HepG2 (cell line): Measurements from ENCODE around the gene NDOR1. TPM values are rescaled to one million over a fixed set of nuclear protein-coding genes. Genes with fewer than 3 reads are reported as not detected.

Source experiments
- BHLHE40 ChIP-seq: IDR thresholded peaks from 2 replicates; pipeline ENCODE4 v1.6.1; 2011; ENCODE audit warnings: low read length, improper control_type of control experiment
- CSRNP2 ChIP-seq: sonication (generic); formaldehyde crosslinking; conservative IDR thresholded peaks from 2 replicates; pipeline ENCODE4 v1.8.0; 2022; ENCODE audit warnings: low read depth, missing genetic modification reagents
- DMAP1 ChIP-seq: IDR thresholded peaks from 2 replicates; pipeline ENCODE4 v1.6.1; 2016
- IRF9 ChIP-seq: sonication (generic); formaldehyde crosslinking; IDR thresholded peaks from 2 replicates; pipeline ENCODE4 v1.8.0; 2022; ENCODE audit warnings: missing genetic modification reagents, mild to moderate bottlenecking, borderline replicate concordance
- KIAA2018 ChIP-seq: sonication (generic); formaldehyde crosslinking; IDR thresholded peaks from 2 replicates; pipeline ENCODE4 v1.5.0; 2020; ENCODE audit warnings: mild to moderate bottlenecking, missing genetic modification reagents, borderline replicate concordance
- RFX5 ChIP-seq: IDR thresholded peaks from 2 replicates; pipeline ENCODE4 v1.6.1; 2011; ENCODE audit warnings: low read depth, low read length, improper control_type of control experiment
- TFDP1 ChIP-seq: IDR thresholded peaks from 2 replicates; pipeline ENCODE4 v1.6.1; 2016; ENCODE audit warnings: missing compliant biosample characterization, missing genetic modification reagents, borderline replicate concordance
- ZNF609 ChIP-seq: sonication (generic); formaldehyde crosslinking; IDR thresholded peaks from 2 replicates; pipeline ENCODE4 v1.4.0; 2020; ENCODE audit warnings: mild to moderate bottlenecking, missing genetic modification reagents, borderline replicate concordance
- ZNF740 ChIP-seq: sonication (generic); formaldehyde crosslinking; IDR thresholded peaks from 2 replicates; pipeline ENCODE4 v1.4.0; 2020; ENCODE audit warnings: missing genetic modification reagents
- ZNF777 ChIP-seq: sonication (generic); formaldehyde crosslinking; IDR thresholded peaks from 2 replicates; pipeline ENCODE4 v1.4.0; 2020; ENCODE audit warnings: missing genetic modification reagents
- polyA plus RNA-seq, 8 experiments: library from polyadenylated mRNA; depleted of rRNA in 3 of 8; stranded (reverse) in 7 of 8; unstranded in 1 of 8; fragments of >200 nt; fragmentation: Illumina TruSeq in 4 of 8; extraction: Trizol in 4 of 8; gene quantifications; 2 replicates each; pipeline versions ENCODE4 v1.2.1 to v1.2.3, GENCODE V29; 2011 to 2016; ENCODE audit warnings: low read depth in 4 of 8, missing spikeins in 1 of 8, mixed read lengths in 1 of 8; ENCODE audit not compliant: insufficient read depth in 1 of 8
- total RNA-seq, 5 experiments: library from RNA; depleted of rRNA; stranded (reverse); fragments of >200 nt; fragmentation: Illumina TruSeq; extraction: Trizol; gene quantifications; 2 replicates each; pipeline ENCODE4 v1.2.3, GENCODE V29; 2016; ENCODE audit warnings: low read depth in 1 of 5

Gene NDOR1
- total and polyA plus RNA-seq, 2 of the 13 experiments (the other 11 are each of a cell fraction or from before 2014, with no cell fraction given), result 3.6 to 8.7 TPM

- TF ChIP-seq KIAA2018 (CRISPR knock-in tag) (no peak), BHLHE40 (no peak), TFDP1 (no peak; the same call in 1 of the 2 replicates), CSRNP2 (CRISPR knock-in tag) (no peak), IRF9 (CRISPR knock-in tag) (peak; percentile 48; the same call in 1 of the 2 replicates), ZNF609 (CRISPR knock-in tag) (0 out of 2 replicates have a peak, but pooled peaks have one; percentile 69), ZNF777 (peak; percentile 59; the same call in 1 of the 2 replicates), ZNF740 (CRISPR knock-in tag) (peak; percentile 20; the same call in 1 of the 2 replicates), DMAP1 (CRISPR knock-in tag) (no peak), RFX5 (no peak)
Measured at GRCh38 chr9:137229903-137230704, 24.6 kb downstream of the NDOR1 start (continued).
